DND-41 (cell line): Measurements from ENCODE around the gene MAP2K1.

ENCODE experiments used
- ATAC-seq: fragments of 200-7000 bp; cut with Tn5 transposase; 3 replicates; pipeline ENCODE4 v1.9.1; 2021; ENCODE audit warnings: low read depth; ENCODE audit not compliant: insufficient read depth
- DNase-seq: peaks from one replicate; pipeline ENCODE4 v3.0.0-alpha.2; 2020
- H2AFZ ChIP-seq: 2 replicates; pipeline ENCODE4 v1.6.0; 2012; ENCODE audit warnings: low read depth, low read length
- H3K27ac ChIP-seq: 2 replicates; pipeline ENCODE4 v1.5.1; 2012; ENCODE audit warnings: low read length, inconsistent platforms
- H3K27me3 ChIP-seq: fragments of 200-600 bp; sonication (generic); 2 replicates; pipeline ENCODE4 v1.6.0; 2012; ENCODE audit warnings: low read length, mild to moderate bottlenecking, inconsistent platforms; ENCODE audit not compliant: insufficient read depth, poor library complexity
- H3K36me3 ChIP-seq: 2 replicates; pipeline ENCODE4 v1.5.1; 2012; ENCODE audit warnings: low read length, inconsistent platforms; ENCODE audit not compliant: insufficient read depth
- H3K4me1 ChIP-seq: 2 replicates; pipeline ENCODE4 v1.5.1; 2012; ENCODE audit warnings: mild to moderate bottlenecking, low read length; ENCODE audit not compliant: insufficient read depth
- H3K4me2 ChIP-seq: 2 replicates; pipeline ENCODE4 v1.6.0; 2012; ENCODE audit warnings: mild to moderate bottlenecking, moderate library complexity, low read length, inconsistent platforms; ENCODE audit not compliant: insufficient read depth
- H3K4me3 ChIP-seq, 2 experiments: fragments of 200-600 bp in 1 of 2; shearing (Covaris generic) in 1 of 2; 2 replicates each; pipeline ENCODE4 v1.5.1; 2012 to 2016; ENCODE audit warnings: inconsistent platforms in 2 of 2, low read length in 2 of 2, mild to moderate bottlenecking in 2 of 2, low read depth in 1 of 2, moderate library complexity in 1 of 2
- H3K79me2 ChIP-seq: 2 replicates; pipeline ENCODE4 v1.6.0; 2012; ENCODE audit warnings: low read length, inconsistent platforms; ENCODE audit not compliant: insufficient read depth
- H3K9ac ChIP-seq: 2 replicates; pipeline ENCODE4 v1.6.0; 2012; ENCODE audit warnings: low read depth, mild to moderate bottlenecking, inconsistent platforms, low read length, moderate library complexity
- H3K9me3 ChIP-seq: 2 replicates; pipeline ENCODE4 v1.5.1; 2012; ENCODE audit warnings: low read length, moderate library complexity, mild to moderate bottlenecking, inconsistent platforms; ENCODE audit not compliant: insufficient read depth, severe bottlenecking
- H4K20me1 ChIP-seq: 2 replicates; pipeline ENCODE4 v1.6.0; 2012; ENCODE audit warnings: low read length; ENCODE audit not compliant: insufficient read depth
- EZH2 ChIP-seq: IDR thresholded peaks from 3 replicates; pipeline ENCODE4 v1.6.1; 2012; ENCODE audit warnings: borderline replicate concordance, low read depth, mild to moderate bottlenecking, moderate library complexity, low read length, inconsistent platforms; ENCODE audit not compliant: severe bottlenecking
- TF ChIP-seq, protein P1 (sequence below): IDR thresholded peaks from 2 replicates; pipeline ENCODE4 v1.5.1; 2012; ENCODE audit warnings: borderline replicate concordance, low read length, moderate library complexity, mild to moderate bottlenecking; ENCODE audit not compliant: poor library complexity, severe bottlenecking; ENCODE audit errors: extremely low read depth

MAP2K1 gene

DNA sequence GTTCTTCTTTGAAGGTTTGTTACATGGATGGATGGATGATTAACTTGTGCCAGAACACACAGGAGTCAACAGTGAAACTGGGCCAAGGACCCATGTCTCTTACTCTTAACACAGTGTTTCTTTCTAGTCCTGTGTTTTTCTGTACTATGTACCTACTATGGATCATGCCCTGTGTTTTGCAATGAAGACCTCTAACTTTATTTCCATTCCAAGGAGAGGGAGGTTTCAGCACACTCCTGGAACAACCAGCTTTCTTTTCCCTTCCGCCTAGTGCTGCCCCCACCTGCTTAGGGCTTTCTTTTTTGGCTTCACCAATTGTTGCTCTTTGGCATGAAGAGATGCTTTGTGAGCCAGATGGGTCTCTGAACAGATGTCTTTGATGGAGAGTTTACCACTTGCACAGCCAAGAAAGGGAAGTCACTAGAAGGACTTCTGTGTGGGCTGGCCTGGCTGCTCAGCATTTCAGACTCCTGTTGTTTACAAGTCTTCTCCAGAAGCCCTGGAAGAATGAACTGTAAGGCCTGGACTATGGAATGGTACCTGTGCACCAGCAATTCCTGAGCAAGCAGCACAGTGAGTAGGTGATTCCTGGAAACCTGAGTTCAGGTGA is 66.4 kb downstream of the MAP2K1 start:
- Histone ChIP-seq H3K36me3 (peaks cover 28% of the 10 kb centered on the region), H3K27me3 (no peaks in the 10 kb centered on the region), H3K79me2 (no peaks in the 10 kb centered on the region), H3K9me3 (no peaks in the 10 kb centered on the region), H3K4me1 (no peaks in the 10 kb centered on the region), H3K27ac (no peak overlapping the region), H2AFZ (no peak overlapping the region), H3K9ac (no peak overlapping the region), H4K20me1 (no peaks in the 10 kb centered on the region), H3K4me2 (no peak overlapping the region), H3K4me3 (no peak overlapping the region)
- no peak for TF ChIP-seq EZH2
- TF ChIP-seq, protein P1, sequence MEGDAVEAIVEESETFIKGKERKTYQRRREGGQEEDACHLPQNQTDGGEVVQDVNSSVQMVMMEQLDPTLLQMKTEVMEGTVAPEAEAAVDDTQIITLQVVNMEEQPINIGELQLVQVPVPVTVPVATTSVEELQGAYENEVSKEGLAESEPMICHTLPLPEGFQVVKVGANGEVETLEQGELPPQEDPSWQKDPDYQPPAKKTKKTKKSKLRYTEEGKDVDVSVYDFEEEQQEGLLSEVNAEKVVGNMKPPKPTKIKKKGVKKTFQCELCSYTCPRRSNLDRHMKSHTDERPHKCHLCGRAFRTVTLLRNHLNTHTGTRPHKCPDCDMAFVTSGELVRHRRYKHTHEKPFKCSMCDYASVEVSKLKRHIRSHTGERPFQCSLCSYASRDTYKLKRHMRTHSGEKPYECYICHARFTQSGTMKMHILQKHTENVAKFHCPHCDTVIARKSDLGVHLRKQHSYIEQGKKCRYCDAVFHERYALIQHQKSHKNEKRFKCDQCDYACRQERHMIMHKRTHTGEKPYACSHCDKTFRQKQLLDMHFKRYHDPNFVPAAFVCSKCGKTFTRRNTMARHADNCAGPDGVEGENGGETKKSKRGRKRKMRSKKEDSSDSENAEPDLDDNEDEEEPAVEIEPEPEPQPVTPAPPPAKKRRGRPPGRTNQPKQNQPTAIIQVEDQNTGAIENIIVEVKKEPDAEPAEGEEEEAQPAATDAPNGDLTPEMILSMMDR: no peak
- ATAC-seq: no peak
- no peak for DNase-seq

DNA sequence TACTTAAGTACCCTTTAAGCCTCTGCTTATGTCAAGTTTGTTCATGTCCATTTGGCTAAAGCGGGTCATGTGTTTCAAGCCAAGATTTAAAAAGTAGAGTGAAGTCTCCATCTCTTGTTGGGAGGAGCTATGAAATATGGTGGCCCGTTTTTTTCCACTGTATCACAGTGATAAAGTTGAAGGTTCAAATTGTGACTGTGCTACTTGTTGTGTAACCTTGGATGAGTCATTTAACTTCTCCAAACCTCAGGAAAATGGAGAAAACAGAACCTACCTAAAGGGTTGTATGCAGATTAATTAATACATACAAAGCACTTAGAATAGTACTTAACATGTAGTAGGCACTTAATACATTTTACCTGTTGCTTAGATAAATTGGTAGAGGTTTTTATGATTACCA is 67.4 kb downstream of the MAP2K1 start:
- Histone ChIP-seq H3K27me3 (no peaks in the 10 kb centered on the region), H4K20me1 (no peaks in the 10 kb centered on the region), H3K9ac (no peak overlapping the region), H3K36me3 (peaks cover 21% of the 10 kb centered on the region), H3K4me1 (no peaks in the 10 kb centered on the region), H3K9me3 (no peaks in the 10 kb centered on the region), H3K79me2 (no peaks in the 10 kb centered on the region), H2AFZ (no peak overlapping the region), H3K4me2 (no peak overlapping the region), H3K4me3 (no peak overlapping the region), H3K27ac (no peak overlapping the region)
- TF ChIP-seq, protein P1: no peak
- TF ChIP-seq EZH2: no peak
- no peak for ATAC-seq
- DNase-seq: no peak

DNA sequence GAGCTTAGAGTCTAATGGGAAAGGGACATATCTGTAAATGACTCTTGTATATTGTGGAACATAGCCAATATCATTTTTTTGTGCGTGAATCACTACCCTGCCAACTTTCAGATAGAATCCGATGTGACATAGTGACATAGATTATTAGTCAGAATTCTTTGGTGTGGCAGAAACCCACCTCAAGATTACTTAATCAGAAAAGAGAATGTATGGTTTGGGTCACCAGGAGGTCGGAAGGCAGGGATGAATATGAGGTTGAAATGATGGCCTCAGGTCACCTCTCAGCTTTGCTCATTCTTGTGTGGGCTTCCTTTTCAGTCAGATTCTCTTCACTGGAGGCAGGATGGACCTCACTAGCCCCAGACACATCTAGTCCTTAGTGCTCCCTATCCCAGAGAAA is 69.5 kb downstream of the MAP2K1 start:
- no peaks in the 10 kb centered on the region for H3K4me1 ChIP-seq

More for the DNA sequence above, 69.5 kb downstream of the MAP2K1 start:
- no peak overlapping the region for H3K4me2 ChIP-seq
- H3K27me3 ChIP-seq: no peaks in the 10 kb centered on the region
- no peak overlapping the region for H3K9ac ChIP-seq
- H3K79me2 ChIP-seq: no peaks in the 10 kb centered on the region
- no peak for ATAC-seq
- no peak overlapping the region for H2AFZ ChIP-seq
- H3K9me3 ChIP-seq: no peaks in the 10 kb centered on the region
- H3K27ac ChIP-seq: no peak overlapping the region
- no peak for TF ChIP-seq EZH2
- TF ChIP-seq, protein P1: no peak
- no peak overlapping the region for H3K4me3 ChIP-seq
- peaks cover 28% of the 10 kb centered on the region for H3K36me3 ChIP-seq
- no peaks in the 10 kb centered on the region; the same call in 1 of the 2 replicates for H4K20me1 ChIP-seq
- no peak for DNase-seq
